Measurements from ENCODE around the gene CEACAM1. TPM values are rescaled to one million over a fixed set of nuclear protein-coding genes. Genes with fewer than 3 reads are reported as not detected.
A peak's percentile ranks its signal among the peaks of the same experiment; 100 is the strongest.
"Not testable (repeated sequence)": the region's sequence is repeated elsewhere in the genome, so short reads cannot be mapped to it uniquely, and the experiment has no call there.

CEACAM1 gene
- total and polyA plus RNA-seq, 7 donors, result 0.62 to 4.8 (median 1.4) TPM

- intact Hi-C loops (cut with DNase I), result loop anchor here (2.0 to 5.0 kb wide), 2 partner anchors 77 to 79 kb away; no protein-coding TSS in a partner anchor
These were observed 1.0 kb upstream of the CEACAM1 start for GRCh38 chr19:42529248-42529764.

GRCh38 chr19:42524943-42525342, 3.3 kb downstream of the CEACAM1 start:
- TF ChIP-seq CTCF (IDR thresholded peaks at IDR 0.05), result no peak
- H3K27me3 ChIP-seq (ENCODE audit: insufficient read depth in 3 of 3, low read length in 2 of 3), result no peaks in the 10 kb centered on the region
- H3K4me1 ChIP-seq, result no peaks in the 10 kb centered on the region
- no peak for ATAC-seq
- 73 to 85% (median 82%) methylated on average over 2 of the region's 2 CpGs for WGBS, 3 donors
- no peak for DNase-seq
- H3K27ac ChIP-seq, result no peak overlapping the region
- no peak overlapping the region for H3K4me3 ChIP-seq
- intact Hi-C loops (cut with DNase I), result loop anchor here in 1 of 2 donors (5.0 kb wide), 1 partner anchor 73 kb away; no protein-coding TSS in a partner anchor
- H3K36me3 ChIP-seq (ENCODE audit: insufficient read depth in 1 of 2, low read depth in 1 of 2), result no peaks in the 10 kb centered on the region
- no peaks in the 10 kb centered on the region for H3K9me3 ChIP-seq

More at GRCh38 chr19:42529248-42529764, 1.0 kb upstream of the CEACAM1 start:
- Histone ChIP-seq H3K4me3 (peak overlapping the region; percentile 48), H3K27ac (peak overlapping the region; percentile 46), H3K4me1 (no peaks in the 10 kb centered on the region), H3K27me3 (ENCODE audit: insufficient read depth in 3 of 3, low read length in 2 of 3) (no peaks in the 10 kb centered on the region), H3K36me3 (ENCODE audit: insufficient read depth in 1 of 2, low read depth in 1 of 2) (no peaks in the 10 kb centered on the region), H3K9me3 (no peaks in the 10 kb centered on the region)
- WGBS, 3 donors, result 64 to 67% (median 65%) methylated on average over 3 of the region's 3 CpGs
- ATAC-seq (peak; percentile 31 to 55 (median 40)), DNase-seq (peak; percentile 38 to 62)
- TF ChIP-seq CTCF (IDR thresholded peaks at IDR 0.05), result peak; percentile 58

- no peak for DNase-seq
- TF ChIP-seq CTCF (IDR thresholded peaks at IDR 0.05), result no peak
- no peak for ATAC-seq
- H3K4me1 ChIP-seq, result no peaks in the 10 kb centered on the region
- intact Hi-C loops (cut with DNase I), result no loop called here
- H3K27me3 ChIP-seq (ENCODE audit: insufficient read depth in 3 of 3, low read length in 2 of 3), result no peaks in the 10 kb centered on the region
- WGBS, 3 donors, result 76 to 78% (median 77%) methylated on average over 5 of the region's 5 CpGs
- H3K36me3 ChIP-seq (ENCODE audit: insufficient read depth in 1 of 2, low read depth in 1 of 2), result no peaks in the 10 kb centered on the region
- H3K9me3 ChIP-seq, result no peaks in the 10 kb centered on the region
- no peak overlapping the region for H3K27ac ChIP-seq
- no peak overlapping the region for H3K4me3 ChIP-seq
These were observed 4.0 kb downstream of the CEACAM1 start for GRCh38 chr19:42524250-42524649.

- H3K27ac ChIP-seq; H3K27me3 ChIP-seq (ENCODE audit: insufficient read depth in 3 of 3, low read length in 2 of 3); DNase-seq; ATAC-seq; H3K9me3 ChIP-seq; intact Hi-C loops (cut with DNase I); H3K4me3 ChIP-seq; H3K36me3 ChIP-seq (ENCODE audit: insufficient read depth in 1 of 2, low read depth in 1 of 2); H3K4me1 ChIP-seq: not testable (repeated sequence)
- WGBS, 3 donors, result 76 to 82% (median 78%) methylated on average over 11 to 12 of the region's 12 CpGs
These were observed 6.0 kb downstream of the CEACAM1 start for GRCh38 chr19:42522262-42522661.

GRCh38 chr19:42521346-42522030, 6.8 kb downstream of the CEACAM1 start:
- Histone ChIP-seq H3K9me3 (peaks cover 6% of the 10 kb centered on the region), H3K4me3 (no peak overlapping the region), H3K27ac (no peak overlapping the region), H3K4me1 (no peaks in the 10 kb centered on the region), H3K27me3 (ENCODE audit: insufficient read depth in 3 of 3, low read length in 2 of 3) (no peaks in the 10 kb centered on the region), H3K36me3 (ENCODE audit: insufficient read depth in 1 of 2, low read depth in 1 of 2) (no peaks in the 10 kb centered on the region)
- intact Hi-C loops (cut with DNase I), result no loop called here
- no peak for ATAC-seq
- TF ChIP-seq CTCF (IDR thresholded peaks at IDR 0.05), result no peak
- 84 to 89% (median 86%) methylated on average over 6 of the region's 6 CpGs for WGBS, 3 donors
- DNase-seq, result no peak

Measured in psoas muscle (tissue), 8 donors.